Effector memory CD8-positive, alpha-beta T cell (primary cell): ENCODE results near the gene MYORG.
"Not testable (repeated sequence)": the region's sequence is repeated elsewhere in the genome, so short reads cannot be mapped to it uniquely, and the experiment has no call there.

ENCODE experiments used
- ATAC-seq: fragments of 150-1000 bp; cut with Tn5 transposase; replicated peaks from 2 replicates; pipeline ENCODE4 v1.10.0; 2021; ENCODE audit warnings: mild to moderate bottlenecking, moderate library complexity
- DNase-seq, 3 experiments: peaks; one replicate each; pipeline ENCODE4 v3.0.0; 2021
- H3K27ac Mint-ChIP-seq, 2 donors: one replicate each; pipeline ENCODE4 v1.8.0; 2022; ENCODE audit warnings: mild to moderate bottlenecking in 2 of 2, mixed read lengths in 2 of 2, moderate library complexity in 2 of 2
- H3K27me3 Mint-ChIP-seq, 2 donors: one replicate each; pipeline ENCODE4 v1.8.0; 2022; ENCODE audit warnings: mixed read lengths in 2 of 2
- H3K36me3 Mint-ChIP-seq: one replicate; pipeline ENCODE4 v1.8.0; 2022; ENCODE audit warnings: mild to moderate bottlenecking, moderate library complexity, mixed read lengths; ENCODE audit not compliant: insufficient read depth
- H3K4me1 Mint-ChIP-seq, 2 donors: one replicate each; pipeline ENCODE4 v1.8.0; 2022; ENCODE audit warnings: low read depth in 2 of 2, mixed read lengths in 2 of 2
- H3K4me3 Mint-ChIP-seq, 2 donors: one replicate each; pipeline ENCODE4 v1.8.0; 2022; ENCODE audit warnings: mild to moderate bottlenecking in 2 of 2, mixed read lengths in 2 of 2, moderate library complexity in 2 of 2
- H3K9me3 Mint-ChIP-seq, 2 donors: one replicate each; pipeline ENCODE4 v1.8.0; 2022; ENCODE audit warnings: mixed read lengths in 2 of 2

MYORG gene

GRCh38 chr9:34370970-34371880 lies 5.5 kb downstream of the MYORG start:
- Mint-ChIP-seq H3K4me1 (peaks cover 10 to 11% of the 10 kb centered on the region in 2 donors), H3K36me3 (peaks cover 10% of the 10 kb centered on the region), H3K9me3 (no peaks in the 10 kb centered on the region), H3K27ac (no peak overlapping the region), H3K27me3 (no peaks in the 10 kb centered on the region), H3K4me3 (peak overlapping the region; percentile 35 to 72)
- DNase-seq (peak in 2 of 3 experiments; percentile 42), ATAC-seq (peak; percentile 81)

- Mint-ChIP-seq H3K27me3 (no peaks in the 10 kb centered on the region), H3K9me3 (no peaks in the 10 kb centered on the region), H3K27ac (no peak overlapping the region), H3K4me3 (peak overlapping the region; percentile 35 to 72), H3K4me1 (peaks cover 2 to 3% of the 10 kb centered on the region in 2 donors), H3K36me3 (peaks cover 6% of the 10 kb centered on the region)
- DNase-seq: no peak
- ATAC-seq: no peak
Observed at GRCh38 chr9:34370335-34370969, 6.2 kb downstream of the MYORG start.

GRCh38 chr9:34369636-34370035 lies 7.1 kb downstream of the MYORG start:
- no peaks in the 10 kb centered on the region for H3K4me1 Mint-ChIP-seq
- no peaks in the 10 kb centered on the region for H3K9me3 Mint-ChIP-seq
- no peak overlapping the region for H3K27ac Mint-ChIP-seq
- DNase-seq (no peak), ATAC-seq (no peak)
- H3K27me3 Mint-ChIP-seq: no peaks in the 10 kb centered on the region
- H3K4me3 Mint-ChIP-seq: no peak overlapping the region
- peaks cover 6% of the 10 kb centered on the region for H3K36me3 Mint-ChIP-seq

DNA sequence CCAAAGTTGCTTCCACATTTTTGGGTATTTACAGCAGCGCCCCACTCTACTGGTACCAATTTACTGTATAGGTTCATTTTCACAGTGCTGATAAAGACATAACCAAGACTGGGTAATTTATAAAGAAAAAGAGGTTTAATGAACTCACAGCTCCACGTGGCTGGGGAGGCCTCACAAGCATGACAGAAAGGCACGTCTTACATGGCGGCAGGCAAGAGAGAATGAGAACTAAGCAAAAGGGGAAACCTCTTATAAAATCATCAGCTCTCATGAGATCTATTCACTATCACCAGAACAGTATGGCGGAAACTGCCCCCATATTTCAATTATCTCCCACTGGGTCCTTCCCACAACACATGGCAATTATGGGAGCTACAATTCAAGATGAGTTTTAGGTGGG lies 7.9 kb downstream of the MYORG start:
- not testable (repeated sequence) for H3K4me3 Mint-ChIP-seq, H3K4me1 Mint-ChIP-seq, ATAC-seq, H3K27ac Mint-ChIP-seq, H3K27me3 Mint-ChIP-seq, DNase-seq, H3K9me3 Mint-ChIP-seq, H3K36me3 Mint-ChIP-seq

- ATAC-seq, H3K27ac Mint-ChIP-seq, H3K4me3 Mint-ChIP-seq, H3K4me1 Mint-ChIP-seq, DNase-seq, H3K36me3 Mint-ChIP-seq, H3K9me3 Mint-ChIP-seq, H3K27me3 Mint-ChIP-seq: not testable (repeated sequence)
Observed at GRCh38 chr9:34367751-34368410, 8.8 kb downstream of the MYORG start.

DNA sequence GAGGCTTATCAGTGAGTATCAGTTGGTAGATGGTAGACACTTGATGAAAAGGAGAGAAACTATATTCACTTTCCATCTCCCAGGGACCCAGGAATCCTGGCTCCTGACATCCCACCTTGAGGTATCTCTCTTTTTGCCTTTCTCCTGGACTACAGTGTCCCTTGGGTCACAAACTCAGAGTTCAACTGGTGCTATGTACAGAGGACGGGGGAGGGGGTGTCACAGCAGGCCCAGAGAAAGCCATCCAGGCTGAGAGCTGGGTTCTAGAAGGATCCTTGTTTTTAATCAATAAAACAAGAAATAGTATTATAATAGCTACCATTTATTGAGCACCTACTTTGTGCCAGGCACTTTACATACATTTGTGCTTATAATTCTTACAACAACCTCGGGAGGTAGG lies 10.3 kb downstream of the MYORG start:
- Mint-ChIP-seq H3K4me3 (no peak overlapping the region), H3K27me3 (no peaks in the 10 kb centered on the region), H3K4me1 (peaks cover 0 to 2% of the 10 kb centered on the region in 2 donors), H3K27ac (no peak overlapping the region), H3K9me3 (no peaks in the 10 kb centered on the region), H3K36me3 (peaks cover 2% of the 10 kb centered on the region)
- DNase-seq: no peak
- ATAC-seq: no peak

- Mint-ChIP-seq H3K4me3 (no peak overlapping the region), H3K27me3 (no peaks in the 10 kb centered on the region), H3K4me1 (peaks cover 0 to 2% of the 10 kb centered on the region in 2 donors), H3K27ac (no peak overlapping the region), H3K9me3 (no peaks in the 10 kb centered on the region), H3K36me3 (peaks cover 2% of the 10 kb centered on the region)
- ATAC-seq: no peak
- no peak for DNase-seq
Observed at GRCh38 chr9:34365282-34365681, 11.4 kb downstream of the MYORG start.

DNA sequence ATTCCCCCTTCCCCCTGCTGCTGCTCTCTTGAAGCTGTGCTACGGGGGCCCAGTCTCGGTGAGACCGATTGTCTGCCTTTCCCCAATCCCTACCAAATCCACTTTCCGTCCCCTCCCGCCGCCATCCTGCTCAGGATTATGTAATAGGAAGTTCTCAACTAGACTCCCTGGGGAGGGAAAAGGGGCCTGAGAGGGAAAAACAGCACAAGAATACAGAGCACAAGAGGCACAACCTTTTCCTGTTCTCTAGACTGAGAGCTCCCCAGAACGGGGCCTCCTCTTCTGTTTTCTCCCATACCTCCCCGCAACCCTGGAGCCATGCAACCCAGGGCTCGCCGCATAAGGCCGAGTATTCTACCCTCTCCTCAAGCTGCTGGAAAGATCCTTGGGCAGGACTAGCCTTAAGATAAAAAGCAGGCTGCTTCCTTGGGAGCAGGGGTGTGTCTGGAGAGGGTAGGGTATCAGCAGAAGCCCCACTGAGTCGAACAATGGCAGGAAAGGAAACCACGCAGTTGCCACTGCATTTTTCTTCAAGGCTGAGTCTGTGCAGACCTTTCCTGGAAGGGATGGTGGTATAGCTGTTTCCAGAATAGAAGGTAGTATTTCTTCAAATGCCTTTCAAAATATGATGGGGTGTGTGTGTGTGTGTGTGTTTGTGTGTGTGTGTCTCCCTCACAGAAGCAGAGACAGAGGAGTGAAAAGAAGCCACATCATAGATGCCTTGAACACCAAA lies 12.9 kb downstream of the MYORG start:
- no peak overlapping the region for H3K27ac Mint-ChIP-seq
- no peaks in the 10 kb centered on the region for H3K36me3 Mint-ChIP-seq
- H3K9me3 Mint-ChIP-seq: no peaks in the 10 kb centered on the region
- H3K4me1 Mint-ChIP-seq: peaks cover 0 to 2% of the 10 kb centered on the region in 2 donors
- H3K4me3 Mint-ChIP-seq: no peak overlapping the region
- no peaks in the 10 kb centered on the region for H3K27me3 Mint-ChIP-seq
- ATAC-seq: no peak
- DNase-seq: no peak

DNA sequence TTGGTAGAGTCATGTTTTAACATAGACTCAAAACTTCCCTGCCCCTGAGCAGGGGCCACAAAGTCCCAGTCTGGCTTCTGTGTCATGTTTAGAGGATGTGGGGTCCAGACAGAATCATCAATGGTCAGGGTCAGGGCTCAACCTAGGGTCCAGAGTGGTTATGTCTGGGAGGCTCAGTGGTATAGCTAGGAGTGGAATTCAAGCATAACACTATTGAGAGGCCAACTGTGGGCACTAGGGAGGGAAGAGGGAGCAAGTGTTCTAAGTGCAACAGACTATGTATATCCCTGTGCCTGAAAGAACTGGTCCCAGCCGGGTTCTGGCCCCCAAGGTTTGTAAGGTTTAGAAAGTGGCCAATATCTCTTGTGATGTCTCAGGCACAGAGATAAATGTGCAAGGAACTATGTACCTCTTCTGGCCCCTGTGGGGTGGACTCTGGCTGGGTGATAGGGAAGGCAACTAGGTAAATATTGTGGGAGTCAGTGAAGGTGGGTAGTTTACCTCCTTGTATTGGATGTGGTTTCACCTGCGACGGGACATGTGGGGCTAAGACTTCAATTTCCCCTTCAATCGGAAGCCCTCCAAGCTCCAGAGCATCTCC lies 14.0 kb downstream of the MYORG start:
- Mint-ChIP-seq H3K4me3 (no peak overlapping the region), H3K4me1 (peaks cover 0 to 2% of the 10 kb centered on the region in 2 donors), H3K27me3 (no peaks in the 10 kb centered on the region), H3K9me3 (no peaks in the 10 kb centered on the region), H3K36me3 (no peaks in the 10 kb centered on the region), H3K27ac (no peak overlapping the region)
- no peak for ATAC-seq
- no peak for DNase-seq

DNA sequence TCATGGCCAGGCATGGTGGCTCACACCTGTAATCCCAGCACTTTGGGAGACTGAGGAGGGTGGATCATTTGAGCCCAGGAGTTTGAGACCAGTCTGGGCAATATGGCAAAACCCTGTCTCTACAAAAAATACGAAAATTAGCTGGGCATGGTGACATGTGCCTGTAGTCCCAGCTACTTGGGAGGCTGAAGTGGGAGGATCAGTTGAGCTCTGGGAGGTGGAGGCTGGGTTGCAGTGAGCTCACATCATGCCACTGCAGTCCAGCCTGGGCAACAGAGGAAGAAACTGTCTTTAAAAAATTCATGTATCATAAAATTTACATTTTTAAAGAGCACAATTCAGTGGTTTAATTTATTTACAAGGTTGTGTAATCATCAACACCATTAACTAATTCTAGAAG lies 23.7 kb downstream of the MYORG start:
- not testable (repeated sequence) for ATAC-seq, H3K9me3 Mint-ChIP-seq, H3K27ac Mint-ChIP-seq, H3K27me3 Mint-ChIP-seq, H3K4me1 Mint-ChIP-seq, DNase-seq, H3K4me3 Mint-ChIP-seq
- H3K36me3 Mint-ChIP-seq: peaks cover 11% of the 10 kb centered on the region

DNA sequence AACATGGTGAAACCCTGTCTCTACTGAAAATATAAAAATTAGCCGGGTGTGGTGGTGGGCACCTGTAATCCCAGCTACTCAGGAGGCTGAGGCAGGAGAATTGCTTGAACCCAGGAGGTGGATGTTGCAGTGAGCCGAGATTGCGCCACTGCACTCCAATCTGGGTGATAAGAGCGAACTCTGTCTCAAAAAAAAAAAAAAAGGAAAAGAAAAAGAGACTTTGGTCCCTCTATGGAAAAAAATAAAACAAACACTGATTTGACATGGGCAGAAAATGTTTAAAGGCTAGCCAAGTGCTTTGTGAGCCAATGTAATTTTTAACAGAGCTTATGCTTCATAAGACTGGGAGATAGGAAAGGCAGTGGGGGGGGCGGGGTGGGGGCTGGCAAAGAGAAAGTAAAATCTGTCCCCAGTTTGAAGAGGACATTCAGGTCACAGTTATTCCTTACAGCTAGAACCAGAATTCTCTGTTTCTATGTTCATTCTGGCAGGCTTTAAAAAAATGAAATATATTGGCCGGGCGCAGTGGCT lies 24.5 kb downstream of the MYORG start:
- H3K9me3 Mint-ChIP-seq, ATAC-seq, H3K4me1 Mint-ChIP-seq, H3K27ac Mint-ChIP-seq, H3K27me3 Mint-ChIP-seq, DNase-seq, H3K4me3 Mint-ChIP-seq: not testable (repeated sequence)
- H3K36me3 Mint-ChIP-seq: peaks cover 11% of the 10 kb centered on the region

DNA sequence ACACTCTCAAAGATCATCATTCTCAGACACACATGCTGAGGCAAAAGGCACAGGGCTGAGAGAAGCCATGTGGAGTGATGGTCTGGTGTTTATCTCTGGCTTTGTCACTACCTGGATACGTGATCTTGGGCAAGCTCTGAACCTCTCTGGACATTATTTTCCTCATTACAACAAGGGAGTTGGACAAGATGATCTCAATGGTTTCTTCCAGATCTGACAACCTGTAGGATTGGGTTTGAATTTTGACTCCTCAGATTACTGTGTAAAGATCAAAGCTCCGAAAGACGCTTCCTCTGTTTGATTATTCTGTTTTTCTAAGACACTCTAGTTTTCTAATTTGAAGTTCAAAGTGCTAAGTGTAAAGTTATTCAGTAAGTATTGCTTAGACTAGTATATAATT lies 27.4 kb downstream of the MYORG start:
- H3K36me3 Mint-ChIP-seq: peaks cover 17% of the 10 kb centered on the region
- no peaks in the 10 kb centered on the region for H3K9me3 Mint-ChIP-seq
- H3K4me1 Mint-ChIP-seq: no peaks in the 10 kb centered on the region
- H3K27ac Mint-ChIP-seq: no peak overlapping the region
- no peak overlapping the region for H3K4me3 Mint-ChIP-seq
- ATAC-seq (no peak), DNase-seq (no peak)
- no peaks in the 10 kb centered on the region for H3K27me3 Mint-ChIP-seq

DNA sequence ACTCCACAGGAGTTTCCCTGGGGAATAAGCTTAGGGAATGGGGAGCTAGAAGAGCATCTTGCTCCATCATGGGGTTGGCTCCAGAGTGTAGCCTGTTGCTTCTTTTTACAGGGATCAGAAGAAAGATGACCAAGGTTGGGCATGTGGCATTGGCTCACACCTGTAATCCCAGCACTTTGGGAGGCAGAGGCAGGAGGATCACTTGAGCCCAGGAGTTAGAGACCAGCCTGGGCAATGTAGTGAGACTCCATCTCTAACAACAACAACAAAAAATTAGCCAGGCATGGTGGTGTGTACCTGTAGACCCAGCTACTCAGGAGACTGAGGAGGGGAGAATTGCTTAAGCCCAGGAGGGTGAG lies 28.9 kb downstream of the MYORG start:
- no peak for ATAC-seq
- no peak overlapping the region for H3K27ac Mint-ChIP-seq
- H3K9me3 Mint-ChIP-seq: no peaks in the 10 kb centered on the region
- no peak for DNase-seq
- no peaks in the 10 kb centered on the region for H3K4me1 Mint-ChIP-seq
- H3K4me3 Mint-ChIP-seq: no peak overlapping the region
- H3K36me3 Mint-ChIP-seq: peaks cover 18% of the 10 kb centered on the region
- H3K27me3 Mint-ChIP-seq: no peaks in the 10 kb centered on the region
